ENCODE data around the gene NINL.

The NINL gene

DNA sequence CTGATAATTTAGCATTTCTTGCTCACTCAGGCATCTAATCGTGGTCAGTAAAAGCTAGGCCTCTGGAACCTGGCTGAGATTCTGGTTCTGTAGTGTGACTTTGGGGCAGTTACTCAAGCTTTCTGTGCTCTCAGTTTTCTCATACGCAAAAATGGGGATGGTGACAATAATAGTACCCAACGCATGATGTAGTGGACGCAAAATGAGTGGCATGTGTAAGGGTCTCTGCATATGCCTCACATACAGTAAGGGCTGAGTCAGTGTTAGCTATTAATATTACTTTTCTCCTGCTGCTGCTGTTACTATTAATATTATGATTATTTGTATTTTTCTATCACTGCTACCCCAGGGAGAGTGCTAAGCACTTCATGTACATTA, 177.2 kb downstream of the NINL start:
- no peak for DNase-seq (ENCODE audit: low read depth, low spot score)

- peak; percentile 52 for DNase-seq (ENCODE audit: low read depth, low spot score)
Observed at GRCh38 chr20:25407311-25408169, 177.8 kb downstream of the NINL start, which contains the start of gene GINS1. GINS1 (plus strand) TSS chr20:25407673; CDS start chr20:25407821, 148 bp downstream.
